WTC11 (cell line): ENCODE data around the gene SLC4A9. TPM values are rescaled to one million over a fixed set of nuclear protein-coding genes. Genes with fewer than 3 reads are reported as not detected.

ENCODE experiments used
- ATAC-seq: fragments of 200-7000 bp; cut with Tn5 transposase; 2 replicates; pipeline ENCODE4 v1.10.0; 2021; ENCODE audit warnings: mild to moderate bottlenecking, moderate library complexity
- CTCF ChIA-PET: fragments of 300-600 bp; sonication (Branson Sonifier 250); formaldehyde crosslinking; loops from one replicate; lab custom pipeline; 2021; ENCODE audit warnings: antibody characterized with exemption; lab: Charles Lee
- POLR2A ChIA-PET: fragments of 350-600 bp; sonication (Branson Sonifier 250); formaldehyde crosslinking; loops from one replicate; lab custom pipeline; 2021; ENCODE audit warnings: antibody characterized with exemption; lab: Charles Lee
- DNase-seq: peaks from one replicate; pipeline ENCODE4 v3.0.0; 2021; ENCODE audit warnings: low spot score
- H3K27ac Mint-ChIP-seq: 2 replicates; pipeline ENCODE4 v1.8.0; 2021; ENCODE audit warnings: mixed read lengths
- H3K27me3 Mint-ChIP-seq: 2 replicates; pipeline ENCODE4 v1.8.0; 2021; ENCODE audit warnings: low read depth, mild to moderate bottlenecking, moderate library complexity, mixed read lengths
- H3K36me3 Mint-ChIP-seq: 2 replicates; pipeline ENCODE4 v1.8.0; 2021; ENCODE audit warnings: mixed read lengths
- H3K4me1 Mint-ChIP-seq: 2 replicates; pipeline ENCODE4 v1.8.0; 2022; ENCODE audit warnings: mixed read lengths
- H3K4me3 Mint-ChIP-seq: 2 replicates; pipeline ENCODE4 v1.8.0; 2021; ENCODE audit warnings: mild to moderate bottlenecking, moderate library complexity, mixed read lengths
- H3K9me3 Mint-ChIP-seq: 2 replicates; pipeline ENCODE4 v1.8.0; 2021; ENCODE audit warnings: mixed read lengths
- ATF1 ChIP-seq: sonication (generic); formaldehyde crosslinking; IDR thresholded peaks from 2 replicates; pipeline ENCODE4 v1.8.1; 2023; ENCODE audit warnings: mild to moderate bottlenecking, moderate library complexity, missing genetic modification reagents
- ELF4 ChIP-seq: sonication (generic); formaldehyde crosslinking; IDR thresholded peaks from 2 replicates; pipeline ENCODE4 v1.8.1; 2022; ENCODE audit warnings: low read depth, mild to moderate bottlenecking, moderate library complexity, missing genetic modification reagents
- ESRRA ChIP-seq: sonication (generic); formaldehyde crosslinking; IDR thresholded peaks from 2 replicates; pipeline ENCODE4 v1.8.1; 2022; ENCODE audit warnings: mild to moderate bottlenecking, missing genetic modification reagents, borderline replicate concordance
- FOXJ3 ChIP-seq: sonication (generic); formaldehyde crosslinking; IDR thresholded peaks from 2 replicates; pipeline ENCODE4 v1.9.0; 2021; ENCODE audit warnings: missing genetic modification reagents, mild to moderate bottlenecking, borderline replicate concordance
- FOXK1 ChIP-seq: sonication (generic); formaldehyde crosslinking; IDR thresholded peaks from 2 replicates; pipeline ENCODE4 v1.8.0; 2022; ENCODE audit warnings: mild to moderate bottlenecking, moderate library complexity, missing genetic modification reagents
- NR3C1 ChIP-seq: sonication (generic); formaldehyde crosslinking; conservative IDR thresholded peaks from 2 replicates; pipeline ENCODE4 v1.8.1; 2023; ENCODE audit warnings: low read depth, mild to moderate bottlenecking, missing genetic modification reagents
- SOX15 ChIP-seq: fragments of 250-450 bp; sonication (Bioruptor Pico); IDR thresholded peaks from 2 replicates; pipeline ENCODE4 v1.9.0; 2021; ENCODE audit warnings: mild to moderate bottlenecking
- SP1 ChIP-seq: sonication (generic); formaldehyde crosslinking; conservative IDR thresholded peaks from 2 replicates; pipeline ENCODE4 v1.8.1; 2022; ENCODE audit warnings: missing genetic modification reagents
- TEAD1 ChIP-seq: sonication (generic); formaldehyde crosslinking; IDR thresholded peaks from 2 replicates; pipeline ENCODE4 v1.8.0; 2022; ENCODE audit warnings: mild to moderate bottlenecking, missing genetic modification reagents
- ZNF138 ChIP-seq: sonication (generic); formaldehyde crosslinking; conservative IDR thresholded peaks from 2 replicates; pipeline ENCODE4 v1.8.1; 2022; ENCODE audit warnings: mild to moderate bottlenecking, moderate library complexity, missing genetic modification reagents
- ZNF416 ChIP-seq: fragments of 250-450 bp; sonication (Bioruptor Pico); IDR thresholded peaks from 2 replicates; pipeline ENCODE4 v1.9.0; 2021; ENCODE audit warnings: mild to moderate bottlenecking, inconsistent platforms
- total RNA-seq: library from RNA; stranded (reverse); gene quantifications from 3 replicates; pipeline ENCODE4 v1.2.3, GENCODE V29; 2021
- TF ChIP-seq, protein P1 (sequence below): sonication (generic); formaldehyde crosslinking; IDR thresholded peaks from 2 replicates; pipeline ENCODE4 v1.8.1; 2022; ENCODE audit warnings: low read depth, mild to moderate bottlenecking, moderate library complexity, missing genetic modification reagents, borderline replicate concordance
- TF ChIP-seq, protein P2 (sequence below): fragments of 250-450 bp; sonication (Bioruptor Pico); conservative IDR thresholded peaks from 2 replicates; pipeline ENCODE4 v1.9.0; 2021; ENCODE audit warnings: mild to moderate bottlenecking
- TF ChIP-seq, protein P3 (sequence below): sonication (generic); formaldehyde crosslinking; IDR thresholded peaks from 2 replicates; pipeline ENCODE4 v1.8.1; 2023; ENCODE audit warnings: mild to moderate bottlenecking, moderate library complexity, missing genetic modification reagents
- TF ChIP-seq, protein P4 (sequence below): fragments of 200-600 bp; IDR thresholded peaks from 2 replicates; pipeline ENCODE4 v1.8.0; 2022; ENCODE audit warnings: antibody characterized with exemption
- TF ChIP-seq, protein P5 (sequence below): sonication (generic); formaldehyde crosslinking; IDR thresholded peaks from 2 replicates; pipeline ENCODE4 v1.8.1; 2022; ENCODE audit warnings: mild to moderate bottlenecking, moderate library complexity, missing genetic modification reagents
- TF ChIP-seq, protein P6 (sequence below): sonication (generic); formaldehyde crosslinking; IDR thresholded peaks from 2 replicates; pipeline ENCODE4 v1.8.0; 2022; ENCODE audit warnings: missing genetic modification reagents
- TF ChIP-seq, protein P7 (sequence below): sonication (generic); formaldehyde crosslinking; IDR thresholded peaks from 2 replicates; pipeline ENCODE4 v1.8.1; 2023; ENCODE audit warnings: mild to moderate bottlenecking, missing genetic modification reagents

The SLC4A9 gene
- total RNA-seq, 1 experiment from 2014 or later, result 0.37 TPM

DNA sequence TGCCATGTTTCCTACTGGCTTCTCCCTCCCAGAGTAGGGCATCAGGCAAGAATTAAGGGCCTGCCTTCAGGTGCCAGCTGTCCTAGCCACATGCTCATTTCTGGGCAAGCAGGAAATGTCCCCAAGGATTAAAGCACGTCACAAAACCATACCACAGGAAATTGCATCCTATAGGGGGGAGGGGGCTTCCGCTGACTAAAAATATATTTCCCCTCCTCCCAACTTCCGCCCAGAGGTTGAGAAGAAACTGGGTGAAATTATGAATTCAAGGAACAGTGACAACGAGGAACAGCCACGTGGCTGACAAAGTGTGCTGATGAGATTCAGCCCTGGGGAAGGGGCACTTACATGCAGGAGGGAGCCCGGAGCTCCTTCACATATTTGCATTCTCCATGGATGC is 17.7 kb upstream of the SLC4A9 start:
- ChIA-PET POLR2A (no interaction called here), CTCF (interaction anchor here (15.0 kb wide), 1 partner anchor 99 kb away, joined by 621 read pairs; no protein-coding TSS in a partner anchor)
- DNase-seq (no peak), ATAC-seq (no peak)
- H3K4me1 Mint-ChIP-seq, result peaks cover 25% of the 10 kb centered on the region
- H3K27me3 Mint-ChIP-seq, result peaks cover 11% of the 10 kb centered on the region
- no peak overlapping the region for H3K4me3 Mint-ChIP-seq
- H3K9me3 Mint-ChIP-seq, result no peaks in the 10 kb centered on the region
- H3K27ac Mint-ChIP-seq, result no peak overlapping the region
- no peaks in the 10 kb centered on the region for H3K36me3 Mint-ChIP-seq
- TF ChIP-seq ESRRA (CRISPR knock-in tag) (no peak), ATF1 (CRISPR knock-in tag) (no peak), ZNF138 (CRISPR knock-in tag) (no peak), FOXK1 (CRISPR knock-in tag) (no peak), ELF4 (CRISPR knock-in tag) (no peak)
- TF ChIP-seq, protein P1, sequence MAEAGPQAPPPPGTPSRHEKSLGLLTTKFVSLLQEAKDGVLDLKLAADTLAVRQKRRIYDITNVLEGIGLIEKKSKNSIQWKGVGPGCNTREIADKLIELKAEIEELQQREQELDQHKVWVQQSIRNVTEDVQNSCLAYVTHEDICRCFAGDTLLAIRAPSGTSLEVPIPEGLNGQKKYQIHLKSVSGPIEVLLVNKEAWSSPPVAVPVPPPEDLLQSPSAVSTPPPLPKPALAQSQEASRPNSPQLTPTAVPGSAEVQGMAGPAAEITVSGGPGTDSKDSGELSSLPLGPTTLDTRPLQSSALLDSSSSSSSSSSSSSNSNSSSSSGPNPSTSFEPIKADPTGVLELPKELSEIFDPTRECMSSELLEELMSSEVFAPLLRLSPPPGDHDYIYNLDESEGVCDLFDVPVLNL, result no peak
- TF ChIP-seq, protein P2, sequence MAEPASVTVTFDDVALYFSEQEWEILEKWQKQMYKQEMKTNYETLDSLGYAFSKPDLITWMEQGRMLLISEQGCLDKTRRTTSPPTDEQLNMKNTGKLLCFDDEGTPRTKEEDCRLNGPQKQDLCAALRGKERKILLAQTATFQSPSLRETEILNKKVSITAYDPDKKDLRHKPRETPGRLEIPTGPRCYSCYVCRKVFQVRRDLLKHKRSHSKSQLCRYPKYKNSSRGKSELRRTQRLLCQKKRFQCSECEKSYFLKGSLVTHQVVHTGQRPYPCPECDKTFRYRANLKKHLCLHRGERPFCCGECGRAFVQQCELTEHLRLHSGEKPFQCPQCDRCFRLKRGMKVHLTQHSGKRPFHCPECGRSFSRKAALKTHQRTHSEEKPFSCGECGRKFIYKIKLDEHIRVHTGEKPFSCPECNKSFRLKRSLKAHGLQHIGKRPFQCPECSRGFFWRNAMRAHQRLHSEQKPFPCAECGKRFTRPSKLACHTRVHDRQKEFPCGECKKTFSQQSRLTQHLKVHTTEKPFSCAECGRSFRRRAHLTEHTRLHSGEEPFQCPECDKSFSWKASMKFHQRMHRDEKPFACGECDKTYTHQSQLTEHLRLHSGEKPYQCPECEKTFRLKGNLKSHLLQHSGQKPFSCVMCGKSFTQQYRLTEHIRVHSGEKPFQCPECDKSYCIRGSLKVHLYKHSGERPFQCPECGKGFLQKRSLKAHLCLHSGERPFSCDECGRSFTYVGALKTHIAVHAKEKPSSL (CRISPR knock-in tag), result no peak
- TF ChIP-seq, protein P3, sequence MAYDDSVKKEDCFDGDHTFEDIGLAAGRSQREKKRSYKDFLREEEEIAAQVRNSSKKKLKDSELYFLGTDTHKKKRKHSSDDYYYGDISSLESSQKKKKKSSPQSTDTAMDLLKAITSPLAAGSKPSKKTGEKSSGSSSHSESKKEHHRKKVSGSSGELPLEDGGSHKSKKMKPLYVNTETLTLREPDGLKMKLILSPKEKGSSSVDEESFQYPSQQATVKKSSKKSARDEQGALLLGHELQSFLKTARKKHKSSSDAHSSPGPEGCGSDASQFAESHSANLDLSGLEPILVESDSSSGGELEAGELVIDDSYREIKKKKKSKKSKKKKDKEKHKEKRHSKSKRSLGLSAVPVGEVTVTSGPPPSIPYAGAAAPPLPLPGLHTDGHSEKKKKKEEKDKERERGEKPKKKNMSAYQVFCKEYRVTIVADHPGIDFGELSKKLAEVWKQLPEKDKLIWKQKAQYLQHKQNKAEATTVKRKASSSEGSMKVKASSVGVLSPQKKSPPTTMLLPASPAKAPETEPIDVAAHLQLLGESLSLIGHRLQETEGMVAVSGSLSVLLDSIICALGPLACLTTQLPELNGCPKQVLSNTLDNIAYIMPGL, result no peak
- TF ChIP-seq, protein P4, sequence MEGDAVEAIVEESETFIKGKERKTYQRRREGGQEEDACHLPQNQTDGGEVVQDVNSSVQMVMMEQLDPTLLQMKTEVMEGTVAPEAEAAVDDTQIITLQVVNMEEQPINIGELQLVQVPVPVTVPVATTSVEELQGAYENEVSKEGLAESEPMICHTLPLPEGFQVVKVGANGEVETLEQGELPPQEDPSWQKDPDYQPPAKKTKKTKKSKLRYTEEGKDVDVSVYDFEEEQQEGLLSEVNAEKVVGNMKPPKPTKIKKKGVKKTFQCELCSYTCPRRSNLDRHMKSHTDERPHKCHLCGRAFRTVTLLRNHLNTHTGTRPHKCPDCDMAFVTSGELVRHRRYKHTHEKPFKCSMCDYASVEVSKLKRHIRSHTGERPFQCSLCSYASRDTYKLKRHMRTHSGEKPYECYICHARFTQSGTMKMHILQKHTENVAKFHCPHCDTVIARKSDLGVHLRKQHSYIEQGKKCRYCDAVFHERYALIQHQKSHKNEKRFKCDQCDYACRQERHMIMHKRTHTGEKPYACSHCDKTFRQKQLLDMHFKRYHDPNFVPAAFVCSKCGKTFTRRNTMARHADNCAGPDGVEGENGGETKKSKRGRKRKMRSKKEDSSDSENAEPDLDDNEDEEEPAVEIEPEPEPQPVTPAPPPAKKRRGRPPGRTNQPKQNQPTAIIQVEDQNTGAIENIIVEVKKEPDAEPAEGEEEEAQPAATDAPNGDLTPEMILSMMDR, result no peak

DNA sequence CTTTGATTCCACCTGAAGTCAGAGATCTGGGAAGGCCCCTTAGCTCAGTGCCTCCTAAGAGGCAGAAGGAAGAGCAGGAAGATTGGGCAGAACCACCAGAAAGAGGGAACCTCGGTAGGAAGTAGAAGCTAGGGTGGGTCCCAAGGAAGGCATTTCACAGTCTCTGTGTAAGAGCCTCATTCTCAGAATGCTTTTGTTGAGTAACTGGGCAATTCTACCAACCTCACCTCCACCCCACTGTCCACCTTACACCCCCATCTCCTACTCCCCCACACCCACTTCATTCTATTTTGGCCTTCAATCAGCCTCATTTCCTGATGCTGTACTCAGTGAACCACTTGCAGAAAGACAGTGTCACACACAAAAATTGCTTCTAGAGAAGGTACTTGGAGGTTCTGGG is 17.1 kb upstream of the SLC4A9 start:
- ATAC-seq, result no peak
- Mint-ChIP-seq H3K9me3 (no peaks in the 10 kb centered on the region), H3K4me3 (no peak overlapping the region), H3K36me3 (no peaks in the 10 kb centered on the region), H3K4me1 (peaks cover 27% of the 10 kb centered on the region), H3K27me3 (peaks cover 11% of the 10 kb centered on the region), H3K27ac (no peak overlapping the region)
- POLR2A ChIA-PET, result no interaction called here
- CTCF ChIA-PET, result interaction anchor here (15.0 kb wide), 1 partner anchor 100 kb away, joined by 621 read pairs; no protein-coding TSS in a partner anchor
- DNase-seq, result no peak
- TF ChIP-seq SP1 (no peak), TEAD1 (CRISPR knock-in tag) (no peak), FOXJ3 (CRISPR knock-in tag) (no peak), ZNF416 (CRISPR knock-in tag) (no peak), SOX15 (CRISPR knock-in tag) (no peak), NR3C1 (no peak)
- TF ChIP-seq, protein P5, sequence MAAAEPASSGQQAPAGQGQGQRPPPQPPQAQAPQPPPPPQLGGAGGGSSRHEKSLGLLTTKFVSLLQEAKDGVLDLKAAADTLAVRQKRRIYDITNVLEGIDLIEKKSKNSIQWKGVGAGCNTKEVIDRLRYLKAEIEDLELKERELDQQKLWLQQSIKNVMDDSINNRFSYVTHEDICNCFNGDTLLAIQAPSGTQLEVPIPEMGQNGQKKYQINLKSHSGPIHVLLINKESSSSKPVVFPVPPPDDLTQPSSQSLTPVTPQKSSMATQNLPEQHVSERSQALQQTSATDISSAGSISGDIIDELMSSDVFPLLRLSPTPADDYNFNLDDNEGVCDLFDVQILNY (CRISPR knock-in tag), result no peak
- TF ChIP-seq, protein P6, sequence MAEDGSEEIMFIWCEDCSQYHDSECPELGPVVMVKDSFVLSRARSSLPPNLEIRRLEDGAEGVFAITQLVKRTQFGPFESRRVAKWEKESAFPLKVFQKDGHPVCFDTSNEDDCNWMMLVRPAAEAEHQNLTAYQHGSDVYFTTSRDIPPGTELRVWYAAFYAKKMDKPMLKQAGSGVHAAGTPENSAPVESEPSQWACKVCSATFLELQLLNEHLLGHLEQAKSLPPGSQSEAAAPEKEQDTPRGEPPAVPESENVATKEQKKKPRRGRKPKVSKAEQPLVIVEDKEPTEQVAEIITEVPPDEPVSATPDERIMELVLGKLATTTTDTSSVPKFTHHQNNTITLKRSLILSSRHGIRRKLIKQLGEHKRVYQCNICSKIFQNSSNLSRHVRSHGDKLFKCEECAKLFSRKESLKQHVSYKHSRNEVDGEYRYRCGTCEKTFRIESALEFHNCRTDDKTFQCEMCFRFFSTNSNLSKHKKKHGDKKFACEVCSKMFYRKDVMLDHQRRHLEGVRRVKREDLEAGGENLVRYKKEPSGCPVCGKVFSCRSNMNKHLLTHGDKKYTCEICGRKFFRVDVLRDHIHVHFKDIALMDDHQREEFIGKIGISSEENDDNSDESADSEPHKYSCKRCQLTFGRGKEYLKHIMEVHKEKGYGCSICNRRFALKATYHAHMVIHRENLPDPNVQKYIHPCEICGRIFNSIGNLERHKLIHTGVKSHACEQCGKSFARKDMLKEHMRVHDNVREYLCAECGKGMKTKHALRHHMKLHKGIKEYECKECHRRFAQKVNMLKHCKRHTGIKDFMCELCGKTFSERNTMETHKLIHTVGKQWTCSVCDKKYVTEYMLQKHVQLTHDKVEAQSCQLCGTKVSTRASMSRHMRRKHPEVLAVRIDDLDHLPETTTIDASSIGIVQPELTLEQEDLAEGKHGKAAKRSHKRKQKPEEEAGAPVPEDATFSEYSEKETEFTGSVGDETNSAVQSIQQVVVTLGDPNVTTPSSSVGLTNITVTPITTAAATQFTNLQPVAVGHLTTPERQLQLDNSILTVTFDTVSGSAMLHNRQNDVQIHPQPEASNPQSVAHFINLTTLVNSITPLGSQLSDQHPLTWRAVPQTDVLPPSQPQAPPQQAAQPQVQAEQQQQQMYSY (CRISPR knock-in tag), result no peak
- TF ChIP-seq, protein P7, sequence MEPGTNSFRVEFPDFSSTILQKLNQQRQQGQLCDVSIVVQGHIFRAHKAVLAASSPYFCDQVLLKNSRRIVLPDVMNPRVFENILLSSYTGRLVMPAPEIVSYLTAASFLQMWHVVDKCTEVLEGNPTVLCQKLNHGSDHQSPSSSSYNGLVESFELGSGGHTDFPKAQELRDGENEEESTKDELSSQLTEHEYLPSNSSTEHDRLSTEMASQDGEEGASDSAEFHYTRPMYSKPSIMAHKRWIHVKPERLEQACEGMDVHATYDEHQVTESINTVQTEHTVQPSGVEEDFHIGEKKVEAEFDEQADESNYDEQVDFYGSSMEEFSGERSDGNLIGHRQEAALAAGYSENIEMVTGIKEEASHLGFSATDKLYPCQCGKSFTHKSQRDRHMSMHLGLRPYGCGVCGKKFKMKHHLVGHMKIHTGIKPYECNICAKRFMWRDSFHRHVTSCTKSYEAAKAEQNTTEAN (CRISPR knock-in tag), result no peak
